GM12864 (cell line): ENCODE measurements around the gene CLASP1.

Experiments
- DNase-seq: peaks from one replicate; pipeline ENCODE4 v3.0.0-alpha.2; 2011; ENCODE audit warnings: low read depth
- H3K4me3 ChIP-seq: 2 replicates; pipeline ENCODE4 v1.5.1; 2011; ENCODE audit warnings: mild to moderate bottlenecking, low read depth, low read length, control low read depth
- CTCF ChIP-seq: IDR thresholded peaks from 2 replicates; pipeline ENCODE4 v1.5.1; 2011; ENCODE audit warnings: low read depth, mild to moderate bottlenecking, moderate library complexity, low read length, control low read depth, inconsistent platforms; ENCODE audit errors: missing control alignments

The CLASP1 gene

GRCh38 chr2:121459291-121459690, 190.0 kb downstream of the CLASP1 start:
- DNase-seq: no peak
- no peak for TF ChIP-seq CTCF
- H3K4me3 ChIP-seq: no peak overlapping the region

- no peak overlapping the region for H3K4me3 ChIP-seq
- no peak for TF ChIP-seq CTCF
- no peak for DNase-seq
Observed at GRCh38 chr2:121456325-121456724, 192.9 kb downstream of the CLASP1 start.

- no peak overlapping the region for H3K4me3 ChIP-seq
- no peak for TF ChIP-seq CTCF
- DNase-seq: no peak
Observed at GRCh38 chr2:121455446-121455845, 193.8 kb downstream of the CLASP1 start.

GRCh38 chr2:121454549-121455090, 194.6 kb downstream of the CLASP1 start:
- no peak for TF ChIP-seq CTCF
- no peak overlapping the region for H3K4me3 ChIP-seq
- no peak for DNase-seq

- TF ChIP-seq CTCF: no peak
- no peak overlapping the region for H3K4me3 ChIP-seq
- no peak for DNase-seq
Observed at GRCh38 chr2:121451398-121451797, 197.9 kb downstream of the CLASP1 start.

- no peak for DNase-seq
- no peak for TF ChIP-seq CTCF
- H3K4me3 ChIP-seq: no peak overlapping the region
Observed at GRCh38 chr2:121450301-121450700, 199.0 kb downstream of the CLASP1 start.

GRCh38 chr2:121446647-121447241, 202.5 kb downstream of the CLASP1 start:
- H3K4me3 ChIP-seq: no peak overlapping the region
- TF ChIP-seq CTCF: no peak
- no peak for DNase-seq
